ENCODE results near the gene CD86.

Gene CD86

GRCh38 chr3:122067588-122068240, 12.6 kb downstream of the CD86 start:
- no peak for TF ChIP-seq POLR2A (IDR thresholded peaks at IDR 0.05; ENCODE audit: low read depth, low read length)
- FAIRE-seq: no peak
- no peak for DNase-seq (ENCODE audit: insufficient read length, low spot score)

- TF ChIP-seq POLR2A (IDR thresholded peaks at IDR 0.05; ENCODE audit: low read depth, low read length): no peak
- no peak for FAIRE-seq
- no peak for DNase-seq (ENCODE audit: insufficient read length, low spot score)
Measured at GRCh38 chr3:122074621-122075265, 19.6 kb downstream of the CD86 start.

GRCh38 chr3:122076491-122077292, 21.5 kb downstream of the CD86 start:
- DNase-seq (ENCODE audit: insufficient read length, low spot score) (no peak), FAIRE-seq (no peak)
- TF ChIP-seq POLR2A (IDR thresholded peaks at IDR 0.05; ENCODE audit: low read depth, low read length): no peak

- no peak for DNase-seq (ENCODE audit: insufficient read length, low spot score)
- no peak for TF ChIP-seq POLR2A (IDR thresholded peaks at IDR 0.05; ENCODE audit: low read depth, low read length)
- FAIRE-seq: no peak
Measured at GRCh38 chr3:122077293-122078234, 22.4 kb downstream of the CD86 start.

GRCh38 chr3:122078235-122078935, 23.2 kb downstream of the CD86 start:
- no peak for FAIRE-seq
- no peak for TF ChIP-seq POLR2A (IDR thresholded peaks at IDR 0.05; ENCODE audit: low read depth, low read length)
- no peak for DNase-seq (ENCODE audit: insufficient read length, low spot score)

GRCh38 chr3:122079524-122080206, 24.5 kb downstream of the CD86 start:
- FAIRE-seq (no peak), DNase-seq (ENCODE audit: insufficient read length, low spot score) (no peak)
- TF ChIP-seq POLR2A (IDR thresholded peaks at IDR 0.05; ENCODE audit: low read depth, low read length): no peak

GRCh38 chr3:122080207-122080587, 25.0 kb downstream of the CD86 start:
- no peak for FAIRE-seq
- no peak for DNase-seq (ENCODE audit: insufficient read length, low spot score)
- no peak for TF ChIP-seq POLR2A (IDR thresholded peaks at IDR 0.05; ENCODE audit: low read depth, low read length)

- no peak for TF ChIP-seq POLR2A (IDR thresholded peaks at IDR 0.05; ENCODE audit: low read depth, low read length)
- DNase-seq (ENCODE audit: insufficient read length, low spot score) (no peak), FAIRE-seq (no peak)
Measured at GRCh38 chr3:122081543-122082247, 26.5 kb downstream of the CD86 start.

GRCh38 chr3:122082357-122082756, 27.2 kb downstream of the CD86 start:
- no peak for TF ChIP-seq POLR2A (IDR thresholded peaks at IDR 0.05; ENCODE audit: low read depth, low read length)
- FAIRE-seq (no peak), DNase-seq (ENCODE audit: insufficient read length, low spot score) (no peak)

GRCh38 chr3:122084799-122085198, 29.6 kb downstream of the CD86 start:
- TF ChIP-seq POLR2A (IDR thresholded peaks at IDR 0.05; ENCODE audit: low read depth, low read length): no peak
- DNase-seq (ENCODE audit: insufficient read length, low spot score) (no peak), FAIRE-seq (no peak)

- DNase-seq (ENCODE audit: insufficient read length, low spot score): no peak
- TF ChIP-seq POLR2A (IDR thresholded peaks at IDR 0.05; ENCODE audit: low read depth, low read length): no peak
- no peak for FAIRE-seq
Measured at GRCh38 chr3:122085673-122086072, 30.5 kb downstream of the CD86 start.

- DNase-seq (ENCODE audit: insufficient read length, low spot score): no peak
- FAIRE-seq: no peak
Measured at GRCh38 chr3:122088531-122088930, 33.4 kb downstream of the CD86 start.

More at GRCh38 chr3:122088531-122088930, 33.4 kb downstream of the CD86 start:
- no peak for TF ChIP-seq POLR2A (IDR thresholded peaks at IDR 0.05; ENCODE audit: low read depth, low read length)

All from H54 (cell line).